Measurements from ENCODE around the gene RARG.

GRCh38 chr12:53221203-53222080 lies 10.6 kb downstream of the RARG start:
- TF ChIP-seq CTCF (IDR thresholded peaks at IDR 0.05) (peak; percentile 19), EZH2 (IDR thresholded peaks at IDR 0.05; ENCODE audit: borderline replicate concordance, insufficient read depth, low read depth, low read length, poor library complexity, severe bottlenecking) (no peak)

Measured in B cell (primary cell).